Thymus (tissue), 11 donors: ENCODE results near the gene PIK3C2B. TPM values are rescaled to one million over a fixed set of nuclear protein-coding genes. Genes with fewer than 3 reads are reported as not detected.

Source experiments
- DNase-seq, 9 donors: peaks; one replicate each; pipeline ENCODE4 v3.0.0-alpha.2; 2013; ENCODE audit warnings: low spot score in 9 of 9, low read depth in 6 of 9, missing footprints in 1 of 9
- H3K27ac ChIP-seq, 2 donors: one replicate each; pipeline ENCODE4 v1.5.1; 2013; ENCODE audit warnings: control low read depth in 1 of 2, low read depth in 1 of 2, low read length in 1 of 2, mild to moderate bottlenecking in 1 of 2, moderate library complexity in 1 of 2
- H3K27me3 ChIP-seq, 2 donors: one replicate each; pipeline ENCODE4 v1.5.1; 2013; ENCODE audit warnings: low read length in 1 of 2; ENCODE audit not compliant: control insufficient read depth in 2 of 2, insufficient read depth in 1 of 2
- H3K36me3 ChIP-seq, 2 donors: one replicate each; pipeline ENCODE4 v1.5.1; 2013; ENCODE audit warnings: low read length in 1 of 2, mild to moderate bottlenecking in 1 of 2, moderate library complexity in 1 of 2; ENCODE audit not compliant: control insufficient read depth in 2 of 2, insufficient read depth in 2 of 2
- H3K4me1 ChIP-seq, 2 donors: one replicate each; pipeline ENCODE4 v1.5.1; 2013; ENCODE audit warnings: low read length in 2 of 2; ENCODE audit not compliant: control insufficient read depth in 2 of 2, insufficient read depth in 2 of 2
- H3K4me3 ChIP-seq, 2 donors: one replicate each; pipeline ENCODE4 v1.5.1; 2013; ENCODE audit warnings: low read length in 2 of 2, control low read depth in 1 of 2, mild to moderate bottlenecking in 1 of 2
- H3K9me3 ChIP-seq, 2 donors: one replicate each; pipeline ENCODE4 v1.5.1; 2013; ENCODE audit warnings: low read length in 1 of 2, mild to moderate bottlenecking in 1 of 2; ENCODE audit not compliant: control insufficient read depth in 2 of 2, insufficient read depth in 1 of 2
- WGBS: extraction: QIAGEN DNeasy Blood & Tissue Kit; methylation state at CpG from one replicate; pipeline ENCODE4 v1.1.7; 2013; 5-methylcytosine and 5-hydroxymethylcytosine counted together
- polyA plus RNA-seq: library from polyadenylated mRNA; stranded (reverse); fragments of 200-250 nt; gene quantifications from one replicate; pipeline ENCODE4 v1.2.3, GENCODE V29; 2013
- total RNA-seq: library from RNA; stranded (reverse); fragments of 120-200 nt; gene quantifications from one replicate; pipeline ENCODE4 v1.2.4, GENCODE V29; 2013
- donor health status: healthy.

The PIK3C2B gene
- total and polyA plus RNA-seq, 2 donors, result 8.4 to 12.6 TPM

GRCh38 chr1:204476563-204476962, 18.0 kb downstream of the PIK3C2B start:
- Histone ChIP-seq H3K27ac (no peak overlapping the region), H3K4me1 (peaks cover 28 to 52% of the 10 kb centered on the region in 2 donors), H3K27me3 (no peaks in the 10 kb centered on the region), H3K36me3 (peaks cover 0 to 7% of the 10 kb centered on the region in 2 donors), H3K4me3 (no peak overlapping the region), H3K9me3 (no peaks in the 10 kb centered on the region)
- DNase-seq, result no peak
- 92% methylated on average over 5 of the region's 5 CpGs for WGBS

- Histone ChIP-seq H3K4me3 (no peak overlapping the region), H3K4me1 (peaks cover 26 to 45% of the 10 kb centered on the region in 2 donors)
- WGBS, result 68% methylated on average over 9 of the region's 9 CpGs
These were observed 18.8 kb downstream of the PIK3C2B start for GRCh38 chr1:204475656-204476432.

GRCh38 chr1:204473400-204473965, 21.1 kb downstream of the PIK3C2B start:
- Histone ChIP-seq H3K27me3 (no peaks in the 10 kb centered on the region), H3K9me3 (no peaks in the 10 kb centered on the region), H3K27ac (no peak overlapping the region), H3K36me3 (peaks cover 15 to 17% of the 10 kb centered on the region in 2 donors), H3K4me1 (peaks cover 6 to 21% of the 10 kb centered on the region in 2 donors), H3K4me3 (no peak overlapping the region)
- DNase-seq, result no peak
- 92% methylated on average over 1 of the region's 1 CpG for WGBS

More at GRCh38 chr1:204475656-204476432, 18.8 kb downstream of the PIK3C2B start:
- no peaks in the 10 kb centered on the region for H3K9me3 ChIP-seq
- H3K27ac ChIP-seq, result no peak overlapping the region
- no peaks in the 10 kb centered on the region for H3K27me3 ChIP-seq
- DNase-seq, result no peak
- H3K36me3 ChIP-seq, result peaks cover 0 to 7% of the 10 kb centered on the region in 2 donors

GRCh38 chr1:204472660-204473059, 21.9 kb downstream of the PIK3C2B start:
- no peak overlapping the region for H3K27ac ChIP-seq
- WGBS, result 97% methylated on average over 2 of the region's 2 CpGs
- H3K36me3 ChIP-seq, result peaks cover 23% of the 10 kb centered on the region in 2 donors

GRCh38 chr1:204471687-204472086, 22.9 kb downstream of the PIK3C2B start:
- Histone ChIP-seq H3K4me3 (no peak overlapping the region), H3K27ac (no peak overlapping the region), H3K27me3 (no peaks in the 10 kb centered on the region), H3K9me3 (no peaks in the 10 kb centered on the region), H3K36me3 (peaks cover 27 to 30% of the 10 kb centered on the region in 2 donors), H3K4me1 (peaks cover 0 to 9% of the 10 kb centered on the region in 2 donors)
- no peak for DNase-seq
- WGBS, result 98% methylated on average over 4 of the region's 4 CpGs

More at GRCh38 chr1:204472660-204473059, 21.9 kb downstream of the PIK3C2B start:
- no peaks in the 10 kb centered on the region for H3K27me3 ChIP-seq
- H3K4me3 ChIP-seq, result no peak overlapping the region
- no peak for DNase-seq
- H3K9me3 ChIP-seq, result no peaks in the 10 kb centered on the region
- peaks cover 5 to 13% of the 10 kb centered on the region in 2 donors for H3K4me1 ChIP-seq

GRCh38 chr1:204469304-204469703, 25.3 kb downstream of the PIK3C2B start:
- Histone ChIP-seq H3K27me3 (no peaks in the 10 kb centered on the region), H3K9me3 (no peaks in the 10 kb centered on the region), H3K4me1 (peaks cover 0 to 22% of the 10 kb centered on the region in 2 donors), H3K4me3 (no peak overlapping the region), H3K27ac (peak overlapping the region in 1 of 2 donors; percentile 31), H3K36me3 (peaks cover 41 to 50% of the 10 kb centered on the region in 2 donors)
- 96% methylated on average over 10 of the region's 10 CpGs for WGBS
- no peak for DNase-seq

- no peaks in the 10 kb centered on the region for H3K27me3 ChIP-seq
- H3K4me1 ChIP-seq, result peaks cover 0 to 26% of the 10 kb centered on the region in 2 donors
- H3K36me3 ChIP-seq, result peaks cover 45 to 53% of the 10 kb centered on the region in 2 donors
- H3K27ac ChIP-seq, result peak overlapping the region in 1 of 2 donors; percentile 31
- no peak overlapping the region for H3K4me3 ChIP-seq
- H3K9me3 ChIP-seq, result no peaks in the 10 kb centered on the region
- DNase-seq, result no peak
- WGBS, result 93% methylated on average over 18 of the region's 18 CpGs
These were observed 25.8 kb downstream of the PIK3C2B start for GRCh38 chr1:204468766-204469302.

- Histone ChIP-seq H3K27me3 (no peaks in the 10 kb centered on the region), H3K9me3 (no peaks in the 10 kb centered on the region), H3K4me3 (no peak overlapping the region), H3K36me3 (peaks cover 52 to 59% of the 10 kb centered on the region in 2 donors), H3K27ac (no peak overlapping the region), H3K4me1 (peaks cover 1 to 33% of the 10 kb centered on the region in 2 donors)
- WGBS, result 97% methylated on average over 10 of the region's 10 CpGs
- DNase-seq, result no peak
These were observed 26.4 kb downstream of the PIK3C2B start for GRCh38 chr1:204468206-204468605.
